Panc1 (cell line): ENCODE measurements around the gene HOXB2. TPM values are rescaled to one million over a fixed set of nuclear protein-coding genes. Genes with fewer than 3 reads are reported as not detected.
A peak's percentile ranks its signal among the peaks of the same experiment; 100 is the strongest.

Experiments used
- ATAC-seq: fragments of 200-7000 bp; cut with Tn5 transposase; 2 replicates; pipeline ENCODE4 v1.9.1; 2020; ENCODE audit warnings: mild to moderate bottlenecking, moderate library complexity
- BruUV-seq: library from RNA; stranded (reverse); fragments of 400-500 nt; replicated peaks from 2 replicates; lab custom pipeline; 2021; lab: Mats Ljungman, UMichigan
- CTCF ChIA-PET: fragments of 300-600 bp; sonication (Branson Sonifier 250); formaldehyde crosslinking; loops from one replicate; lab custom pipeline; 2022; ENCODE audit warnings: antibody characterized with exemption; lab: Charles Lee
- POLR2A ChIA-PET: fragments of 300-600 bp; sonication (Branson Sonifier 250); formaldehyde crosslinking; loops from one replicate; lab custom pipeline; 2022; ENCODE audit warnings: antibody characterized with exemption; lab: Charles Lee
- DNase-seq: peaks from one replicate; pipeline ENCODE4 v3.0.0-alpha.2; 2010; ENCODE audit warnings: low read depth, low spot score
- H3K27ac ChIP-seq: 2 replicates; pipeline ENCODE4 v1.5.1; 2011; ENCODE audit warnings: mild to moderate bottlenecking, low read length, inconsistent platforms
- H3K27me3 ChIP-seq: fragments of 200-500 bp; sonication (Bioruptor generic); 2 replicates; pipeline ENCODE4 v1.6.0; 2014; ENCODE audit warnings: low read length, inconsistent platforms; ENCODE audit not compliant: control insufficient read depth, insufficient read depth
- H3K36me3 ChIP-seq: fragments of 200-500 bp; sonication (Bioruptor generic); 2 replicates; pipeline ENCODE4 v1.5.1; 2014; ENCODE audit warnings: inconsistent platforms, mild to moderate bottlenecking, low read length, moderate library complexity; ENCODE audit not compliant: control insufficient read depth, insufficient read depth
- H3K4me1 ChIP-seq: 2 replicates; pipeline ENCODE4 v1.5.1; 2011; ENCODE audit warnings: inconsistent platforms, mild to moderate bottlenecking, low read length, moderate library complexity; ENCODE audit not compliant: control insufficient read depth, insufficient read depth
- H3K4me3 ChIP-seq, 2 experiments: 2 replicates each; pipeline ENCODE4 v1.5.1; 2011 to 2012; ENCODE audit warnings: low read depth in 2 of 2, low read length in 2 of 2, mild to moderate bottlenecking in 2 of 2, inconsistent platforms in 1 of 2, moderate library complexity in 1 of 2
- H3K9me3 ChIP-seq: fragments of 200-500 bp; sonication (Bioruptor generic); 2 replicates; pipeline ENCODE4 v1.5.1; 2014; ENCODE audit warnings: low read depth, mild to moderate bottlenecking, inconsistent platforms, low read length, moderate library complexity; ENCODE audit not compliant: control insufficient read depth, insufficient read depth
- POLR2AphosphoS5 ChIP-seq: IDR thresholded peaks from 2 replicates; pipeline ENCODE4 v1.6.1; 2012; ENCODE audit warnings: mild to moderate bottlenecking, low read depth, low read length, moderate library complexity
- REST ChIP-seq, 2 experiments: IDR thresholded peaks; 2 replicates each; pipeline ENCODE4 v1.6.1; 2011 to 2012; ENCODE audit warnings: low read depth in 2 of 2, control low read depth in 1 of 2, low read length in 1 of 2, mild to moderate bottlenecking in 1 of 2, moderate library complexity in 1 of 2; ENCODE audit not compliant: insufficient read depth in 1 of 2
- SIN3A ChIP-seq: IDR thresholded peaks from 2 replicates; pipeline ENCODE4 v1.6.1; 2012; ENCODE audit warnings: low read depth, mild to moderate bottlenecking, low read length, moderate library complexity, borderline replicate concordance; ENCODE audit not compliant: insufficient read depth
- TCF7L2 ChIP-seq: IDR thresholded peaks from 2 replicates; pipeline ENCODE4 v1.6.1; 2011; ENCODE audit warnings: mild to moderate bottlenecking, low read depth, low read length, inconsistent platforms
- in situ Hi-C: cut with HindIII; loops from 2 replicates; pipeline ENCODE4 v1.10.0; 2016; ENCODE audit warnings: low sequenced_read_pairs, low pct_unique_long_range_greater_than_20kb
- intact Hi-C: fragments of 100-400 bp; cut with micrococcal nuclease; formaldehyde crosslinking; loops from one replicate; pipeline ENCODE4 v1.10.0; 2022; ENCODE audit not compliant: unreplicated experiment
- total RNA-seq: library from RNA; stranded (reverse); gene quantifications from one replicate; pipeline ENCODE4 v1.2.1, GENCODE V29; 2021; ENCODE audit not compliant: unreplicated experiment
- TF ChIP-seq, protein P1 (sequence below): fragments of 450-650 bp; IDR thresholded peaks from 2 replicates; pipeline ENCODE4 v1.5.1; 2017; ENCODE audit warnings: mild to moderate bottlenecking

The HOXB2 gene
- total RNA-seq, 1 experiment from 2014 or later = 70.1 TPM

DNA sequence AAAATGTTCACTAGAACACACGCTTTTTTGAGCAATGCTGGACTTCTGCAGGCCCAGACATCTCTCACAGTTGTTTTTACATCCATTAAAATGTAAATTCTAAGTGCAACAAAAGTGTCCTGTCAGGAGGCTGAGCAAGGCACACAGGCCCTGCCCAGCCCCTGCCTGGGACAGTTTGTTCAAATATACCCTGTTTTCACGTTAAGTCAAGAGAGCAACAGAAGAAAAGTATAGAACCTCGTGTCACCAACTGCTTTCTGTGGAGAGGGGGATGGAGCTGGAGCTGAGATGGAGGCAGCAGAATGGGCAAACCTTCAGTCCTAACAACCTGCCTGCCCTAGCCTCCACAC is 4.3 kb upstream of the HOXB2 start:
- no peak for TF ChIP-seq REST (IDR thresholded peaks at IDR 0.05; ENCODE audit: insufficient read depth in 1 of 2, low read depth in 2 of 2, low read length in 1 of 2)
- TF ChIP-seq, protein P1, sequence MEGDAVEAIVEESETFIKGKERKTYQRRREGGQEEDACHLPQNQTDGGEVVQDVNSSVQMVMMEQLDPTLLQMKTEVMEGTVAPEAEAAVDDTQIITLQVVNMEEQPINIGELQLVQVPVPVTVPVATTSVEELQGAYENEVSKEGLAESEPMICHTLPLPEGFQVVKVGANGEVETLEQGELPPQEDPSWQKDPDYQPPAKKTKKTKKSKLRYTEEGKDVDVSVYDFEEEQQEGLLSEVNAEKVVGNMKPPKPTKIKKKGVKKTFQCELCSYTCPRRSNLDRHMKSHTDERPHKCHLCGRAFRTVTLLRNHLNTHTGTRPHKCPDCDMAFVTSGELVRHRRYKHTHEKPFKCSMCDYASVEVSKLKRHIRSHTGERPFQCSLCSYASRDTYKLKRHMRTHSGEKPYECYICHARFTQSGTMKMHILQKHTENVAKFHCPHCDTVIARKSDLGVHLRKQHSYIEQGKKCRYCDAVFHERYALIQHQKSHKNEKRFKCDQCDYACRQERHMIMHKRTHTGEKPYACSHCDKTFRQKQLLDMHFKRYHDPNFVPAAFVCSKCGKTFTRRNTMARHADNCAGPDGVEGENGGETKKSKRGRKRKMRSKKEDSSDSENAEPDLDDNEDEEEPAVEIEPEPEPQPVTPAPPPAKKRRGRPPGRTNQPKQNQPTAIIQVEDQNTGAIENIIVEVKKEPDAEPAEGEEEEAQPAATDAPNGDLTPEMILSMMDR = no peak
- no peak; the same call in none of the 2 replicates for TF ChIP-seq POLR2AphosphoS5
- TF ChIP-seq SIN3A = no peak
- TF ChIP-seq TCF7L2 = no peak
- in situ Hi-C loops = no loop called here
- Histone ChIP-seq H3K36me3 (peaks cover 26% of the 10 kb centered on the region), H3K9me3 (no peaks in the 10 kb centered on the region), H3K27ac (peak overlapping the region; percentile 98), H3K27me3 (no peaks in the 10 kb centered on the region), H3K4me1 (peaks cover 86% of the 10 kb centered on the region), H3K4me3 (no peak overlapping the region)
- CTCF ChIA-PET = interaction anchor here (1.3 kb wide), 1 partner anchor 69 kb away, joined by 10 read pairs; no protein-coding TSS in a partner anchor
- intact Hi-C loops = no loop called here
- DNase-seq = no peak
- POLR2A ChIA-PET = interaction anchor here (0.5 to 0.9 kb wide), 2 partner anchors 44 to 284 kb away, joined by 3 to 4 read pairs; no protein-coding TSS in a partner anchor
- ATAC-seq = no peak
- TSS peak; percentile 21 for BruUV-seq

DNA sequence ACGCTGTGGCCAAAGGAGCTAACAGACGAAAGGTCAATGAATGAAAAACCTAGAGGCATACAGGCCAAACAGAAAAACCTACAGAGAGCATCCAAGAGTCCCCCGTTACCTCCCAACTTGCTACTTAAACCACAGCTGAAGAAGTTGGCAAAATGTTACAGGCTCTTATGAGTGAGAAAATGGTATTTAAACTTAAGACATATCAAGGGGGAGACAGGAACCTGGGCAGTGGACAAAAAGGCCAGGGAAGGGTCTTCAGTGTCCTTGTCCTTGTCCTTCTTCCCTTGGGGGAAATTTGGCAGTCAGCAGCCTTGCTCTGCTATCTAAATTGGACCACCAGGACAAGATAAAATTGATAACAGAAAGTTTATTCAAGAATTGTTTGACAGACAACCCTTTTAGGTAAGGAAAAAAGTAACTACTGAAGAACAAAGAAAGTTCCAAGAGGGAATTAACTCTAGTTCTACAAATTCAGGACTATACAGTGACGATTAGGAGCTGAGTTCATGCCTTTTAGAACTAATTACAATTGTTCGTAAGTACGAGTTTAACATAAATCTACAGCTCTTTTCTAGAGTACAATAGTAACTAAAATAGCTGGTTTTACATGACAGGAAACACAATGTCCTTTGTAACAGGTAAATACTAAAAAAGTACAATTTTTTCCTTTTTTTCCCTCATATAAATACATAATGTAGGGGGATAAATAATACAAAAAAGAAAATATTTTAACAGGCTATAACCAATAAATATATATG is 3.8 kb upstream of the HOXB2 start:
- DNase-seq = no peak
- Histone ChIP-seq H3K36me3 (peaks cover 25% of the 10 kb centered on the region), H3K27me3 (no peaks in the 10 kb centered on the region), H3K4me1 (peaks cover 82% of the 10 kb centered on the region), H3K27ac (peak overlapping the region; percentile 98), H3K4me3 (peak overlapping the region in 1 of 2 experiments; percentile 43; a peak in 2 of 4 replicates), H3K9me3 (no peaks in the 10 kb centered on the region)
- in situ Hi-C loops (no loop called here), intact Hi-C loops (no loop called here)
- TF ChIP-seq SIN3A (no peak), TCF7L2 (no peak), REST (IDR thresholded peaks at IDR 0.05; ENCODE audit: insufficient read depth in 1 of 2, low read depth in 2 of 2, low read length in 1 of 2) (no peak), POLR2AphosphoS5 (no peak; the same call in 1 of the 2 replicates)
- TF ChIP-seq, protein P1 = no peak
- BruUV-seq = no TSS peak
- CTCF ChIA-PET = interaction anchor here (0.6 to 1.3 kb wide), 3 partner anchors 11 to 69 kb away, joined by 3 to 10 read pairs (median 3); no protein-coding TSS in a partner anchor
- no peak for ATAC-seq
- POLR2A ChIA-PET = interaction anchor here (0.9 kb wide), 1 partner anchor 44 kb away, joined by 4 read pairs; no protein-coding TSS in a partner anchor
